ENCODE measurements around the gene PCBP3. TPM values are rescaled to one million over a fixed set of nuclear protein-coding genes. Genes with fewer than 3 reads are reported as not detected.
A peak's percentile ranks its signal among the peaks of the same experiment; 100 is the strongest.

The PCBP3 gene
- total RNA-seq, 1 donor: 1.1 TPM

DNA sequence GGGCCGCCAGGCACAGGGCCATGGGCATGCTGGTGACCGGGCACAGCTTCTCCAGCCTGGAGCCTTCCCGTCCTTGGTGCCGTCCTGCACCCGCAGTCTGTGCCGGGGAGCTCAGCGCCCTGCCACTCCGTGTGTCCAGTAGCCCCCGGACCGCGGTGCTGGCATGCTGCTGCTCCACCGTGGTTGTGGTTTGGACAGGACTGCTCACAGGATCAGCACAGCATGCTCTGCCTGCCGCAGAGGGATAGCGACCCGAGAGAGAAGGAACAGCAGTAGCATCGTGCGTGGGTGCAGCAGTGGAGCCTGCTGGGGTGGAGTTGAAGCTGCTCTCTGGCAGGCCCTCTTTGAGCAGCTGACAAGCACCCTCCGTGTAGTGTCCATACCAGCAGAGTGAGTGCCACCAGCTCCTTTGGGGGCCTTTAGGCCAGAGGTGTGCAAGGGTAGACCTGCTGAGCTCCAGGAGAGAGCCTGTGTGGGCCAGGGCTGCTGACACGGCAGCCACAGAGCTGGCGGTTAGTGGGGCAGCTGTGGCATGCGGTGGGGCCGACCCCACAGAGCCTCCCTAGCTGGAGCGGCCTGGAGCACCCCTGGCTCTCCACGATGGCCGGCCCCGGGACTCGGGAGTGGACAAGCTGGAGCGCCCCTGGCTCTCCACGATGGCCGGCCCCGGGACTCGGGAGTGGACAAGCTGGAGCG lies 6.4 kb upstream of the PCBP3 start:
- Histone ChIP-seq H3K4me2 (ENCODE audit: insufficient read depth, low read length) (no peak overlapping the region), H3K9me3 (ENCODE audit: low read depth, low read length) (no peaks in the 10 kb centered on the region), H4K20me1 (ENCODE audit: insufficient read depth, low read length) (peaks cover 3% of the 10 kb centered on the region), H3K27me3 (ENCODE audit: insufficient read depth, low read length) (peaks cover 14% of the 10 kb centered on the region), H3K4me3 (ENCODE audit: insufficient read depth, low read length) (no peak overlapping the region), H3K36me3 (ENCODE audit: insufficient read depth, low read length) (no peaks in the 10 kb centered on the region), H3K79me2 (ENCODE audit: insufficient read depth, low read length) (no peaks in the 10 kb centered on the region), H2AFZ (ENCODE audit: low read length) (no peak overlapping the region), H3K27ac (ENCODE audit: low read depth, low read length) (no peak overlapping the region), H3K4me1 (ENCODE audit: insufficient read depth, low read length) (peaks cover 4% of the 10 kb centered on the region)
- peak; percentile 88 for DNase-seq (ENCODE audit: insufficient read length, low spot score, missing footprints)
- TF ChIP-seq, protein P1, sequence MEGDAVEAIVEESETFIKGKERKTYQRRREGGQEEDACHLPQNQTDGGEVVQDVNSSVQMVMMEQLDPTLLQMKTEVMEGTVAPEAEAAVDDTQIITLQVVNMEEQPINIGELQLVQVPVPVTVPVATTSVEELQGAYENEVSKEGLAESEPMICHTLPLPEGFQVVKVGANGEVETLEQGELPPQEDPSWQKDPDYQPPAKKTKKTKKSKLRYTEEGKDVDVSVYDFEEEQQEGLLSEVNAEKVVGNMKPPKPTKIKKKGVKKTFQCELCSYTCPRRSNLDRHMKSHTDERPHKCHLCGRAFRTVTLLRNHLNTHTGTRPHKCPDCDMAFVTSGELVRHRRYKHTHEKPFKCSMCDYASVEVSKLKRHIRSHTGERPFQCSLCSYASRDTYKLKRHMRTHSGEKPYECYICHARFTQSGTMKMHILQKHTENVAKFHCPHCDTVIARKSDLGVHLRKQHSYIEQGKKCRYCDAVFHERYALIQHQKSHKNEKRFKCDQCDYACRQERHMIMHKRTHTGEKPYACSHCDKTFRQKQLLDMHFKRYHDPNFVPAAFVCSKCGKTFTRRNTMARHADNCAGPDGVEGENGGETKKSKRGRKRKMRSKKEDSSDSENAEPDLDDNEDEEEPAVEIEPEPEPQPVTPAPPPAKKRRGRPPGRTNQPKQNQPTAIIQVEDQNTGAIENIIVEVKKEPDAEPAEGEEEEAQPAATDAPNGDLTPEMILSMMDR (IDR thresholded peaks at IDR 0.05; ENCODE audit: extremely low read depth, low read depth, low read length): no peak

DNA sequence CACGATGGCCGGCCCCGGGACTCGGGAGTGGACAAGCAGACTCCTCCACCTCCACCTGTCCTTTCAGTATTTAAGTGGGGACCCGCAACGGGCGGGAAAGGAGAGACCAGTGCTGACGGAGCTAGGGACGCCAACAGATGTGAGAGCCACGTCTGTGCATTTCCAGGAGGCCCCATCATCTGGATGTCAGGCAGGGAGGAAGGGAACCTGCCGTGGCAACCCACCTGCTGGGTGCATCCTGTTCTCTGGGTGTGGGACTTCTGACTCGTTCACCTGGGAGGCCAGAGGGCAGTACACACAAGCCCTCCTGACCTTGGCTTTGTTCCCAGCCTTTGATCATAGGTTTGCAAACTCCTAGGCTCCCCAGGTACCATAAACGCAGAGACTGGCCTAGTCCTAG lies 5.6 kb upstream of the PCBP3 start:
- H4K20me1 ChIP-seq (ENCODE audit: insufficient read depth, low read length): peaks cover 3% of the 10 kb centered on the region
- H3K36me3 ChIP-seq (ENCODE audit: insufficient read depth, low read length): no peaks in the 10 kb centered on the region
- no peak overlapping the region for H2AFZ ChIP-seq (ENCODE audit: low read length)
- H3K4me3 ChIP-seq (ENCODE audit: insufficient read depth, low read length): no peak overlapping the region
- peaks cover 14% of the 10 kb centered on the region for H3K27me3 ChIP-seq (ENCODE audit: insufficient read depth, low read length)
- no peaks in the 10 kb centered on the region for H3K9me3 ChIP-seq (ENCODE audit: low read depth, low read length)
- H3K4me2 ChIP-seq (ENCODE audit: insufficient read depth, low read length): no peak overlapping the region
- TF ChIP-seq, protein P1 (IDR thresholded peaks at IDR 0.05; ENCODE audit: extremely low read depth, low read depth, low read length): no peak
- no peak overlapping the region for H3K27ac ChIP-seq (ENCODE audit: low read depth, low read length)
- DNase-seq (ENCODE audit: insufficient read length, low spot score, missing footprints): peak; percentile 52
- peaks cover 4% of the 10 kb centered on the region for H3K4me1 ChIP-seq (ENCODE audit: insufficient read depth, low read length)
- H3K79me2 ChIP-seq (ENCODE audit: insufficient read depth, low read length): no peaks in the 10 kb centered on the region

DNA sequence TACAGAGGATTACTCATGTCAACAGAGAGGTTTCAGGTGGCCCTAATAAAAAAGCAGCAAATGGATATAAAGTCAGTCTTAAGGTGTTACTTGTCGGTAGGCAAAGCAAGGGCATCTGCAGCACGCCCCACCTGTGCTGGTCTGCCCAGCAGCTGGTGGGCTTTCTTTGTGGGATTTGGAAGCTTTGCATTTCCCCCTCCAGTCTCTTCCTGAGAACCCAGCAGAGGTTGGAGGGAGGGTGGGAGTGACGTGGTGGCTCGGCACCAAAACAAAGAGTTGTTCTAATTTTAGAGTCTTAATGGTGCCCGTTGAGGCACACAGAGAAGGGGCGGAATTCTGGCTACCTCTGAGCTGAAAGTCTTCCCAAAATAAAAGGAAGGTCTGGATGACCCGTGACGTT lies 4.8 kb upstream of the PCBP3 start:
- TF ChIP-seq, protein P1 (IDR thresholded peaks at IDR 0.05; ENCODE audit: extremely low read depth, low read depth, low read length): no peak
- Histone ChIP-seq H3K27me3 (ENCODE audit: insufficient read depth, low read length) (peaks cover 14% of the 10 kb centered on the region), H3K9me3 (ENCODE audit: low read depth, low read length) (no peaks in the 10 kb centered on the region), H2AFZ (ENCODE audit: low read length) (no peak overlapping the region), H3K4me3 (ENCODE audit: insufficient read depth, low read length) (no peak overlapping the region), H3K4me1 (ENCODE audit: insufficient read depth, low read length) (peaks cover 4% of the 10 kb centered on the region), H3K4me2 (ENCODE audit: insufficient read depth, low read length) (no peak overlapping the region), H3K36me3 (ENCODE audit: insufficient read depth, low read length) (no peaks in the 10 kb centered on the region), H4K20me1 (ENCODE audit: insufficient read depth, low read length) (peaks cover 3% of the 10 kb centered on the region), H3K27ac (ENCODE audit: low read depth, low read length) (no peak overlapping the region), H3K79me2 (ENCODE audit: insufficient read depth, low read length) (no peaks in the 10 kb centered on the region)
- peak; percentile 59 for DNase-seq (ENCODE audit: insufficient read length, low spot score, missing footprints)

DNA sequence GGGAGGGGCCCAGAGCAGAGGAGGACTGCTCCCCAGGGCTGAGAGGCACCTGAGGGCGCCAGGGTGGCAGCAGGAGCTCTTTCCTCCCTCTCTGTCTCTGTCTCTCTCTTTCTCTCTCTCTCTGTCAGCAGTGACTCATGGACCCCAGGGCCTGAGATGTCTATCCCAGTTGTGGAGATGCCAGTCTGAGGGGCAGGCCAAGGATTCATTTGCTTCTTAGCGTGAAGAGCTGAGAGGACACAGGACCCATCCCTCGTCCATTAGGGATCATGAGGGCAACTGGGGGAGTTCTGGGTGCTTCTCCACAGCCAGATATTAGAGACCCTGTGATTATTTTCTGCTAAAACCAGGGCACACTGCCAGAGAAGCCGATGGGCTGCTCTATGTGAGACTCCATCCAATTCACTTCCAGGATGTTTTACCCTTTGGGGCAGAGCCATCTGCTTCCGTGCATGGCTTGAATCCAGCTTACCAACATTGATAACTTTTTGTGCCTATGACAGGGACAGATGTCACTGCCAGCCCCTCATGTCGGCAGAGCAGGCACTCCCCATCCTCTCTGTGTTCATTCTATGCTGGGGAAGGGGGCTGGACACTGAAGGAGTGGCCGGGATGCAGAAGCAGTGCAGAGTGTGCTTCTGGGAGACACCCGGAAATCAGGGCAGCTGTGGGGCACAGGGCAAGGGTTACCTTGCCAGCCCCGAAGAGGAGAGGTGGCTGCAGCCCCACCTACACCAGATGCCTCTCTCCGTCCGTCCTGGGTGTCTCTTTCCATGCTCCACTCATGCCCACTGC lies 4.1 kb upstream of the PCBP3 start:
- no peak overlapping the region for H2AFZ ChIP-seq (ENCODE audit: low read length)
- H3K27ac ChIP-seq (ENCODE audit: low read depth, low read length): no peak overlapping the region
- no peaks in the 10 kb centered on the region for H3K9me3 ChIP-seq (ENCODE audit: low read depth, low read length)
- H3K4me2 ChIP-seq (ENCODE audit: insufficient read depth, low read length): no peak overlapping the region
- TF ChIP-seq, protein P1 (IDR thresholded peaks at IDR 0.05; ENCODE audit: extremely low read depth, low read depth, low read length): no peak
- H3K27me3 ChIP-seq (ENCODE audit: insufficient read depth, low read length): peaks cover 20% of the 10 kb centered on the region
- peaks cover 4% of the 10 kb centered on the region for H3K4me1 ChIP-seq (ENCODE audit: insufficient read depth, low read length)
- H3K4me3 ChIP-seq (ENCODE audit: insufficient read depth, low read length): no peak overlapping the region
- peaks cover 3% of the 10 kb centered on the region for H4K20me1 ChIP-seq (ENCODE audit: insufficient read depth, low read length)
- DNase-seq (ENCODE audit: insufficient read length, low spot score, missing footprints): peak; percentile 89
- H3K36me3 ChIP-seq (ENCODE audit: insufficient read depth, low read length): no peaks in the 10 kb centered on the region
- H3K79me2 ChIP-seq (ENCODE audit: insufficient read depth, low read length): no peaks in the 10 kb centered on the region
